SH-SY5Y (cell line): ENCODE results near the gene MOSPD2.

ENCODE experiments used
- GATA2 ChIP-seq: IDR thresholded peaks from 2 replicates; pipeline ENCODE4 v1.6.1; 2011; ENCODE audit warnings: mild to moderate bottlenecking, low read depth, low read length
- GATA3 ChIP-seq: IDR thresholded peaks from 2 replicates; pipeline ENCODE4 v1.6.1; 2011; ENCODE audit warnings: low read depth, mild to moderate bottlenecking, low read length, moderate library complexity

- TF ChIP-seq GATA3 (no peak), GATA2 (no peak)
Observed at GRCh38 chrX:14884714-14885113, 11.5 kb downstream of the MOSPD2 start.
